NB4 (cell line): ENCODE measurements around the gene CCDC194.

ENCODE experiments used
- DNase-seq: peaks from one replicate; pipeline ENCODE4 v3.0.0; 2010; ENCODE audit warnings: low read depth
- H3K4me3 ChIP-seq: one replicate; pipeline ENCODE4 v1.5.1; 2011; ENCODE audit warnings: mild to moderate bottlenecking, low read depth, low read length, moderate library complexity
- MYC ChIP-seq: IDR thresholded peaks from 2 replicates; pipeline ENCODE4 v1.6.1; 2011; ENCODE audit warnings: low read depth, low read length
- POLR2A ChIP-seq: IDR thresholded peaks from 2 replicates; pipeline ENCODE4 v1.6.1; 2011; ENCODE audit warnings: mild to moderate bottlenecking; ENCODE audit not compliant: insufficient read length; ENCODE audit errors: extremely low read depth
- TF ChIP-seq, protein P1 (sequence below): IDR thresholded peaks from 2 replicates; pipeline ENCODE4 v1.6.1; 2011; ENCODE audit warnings: low read depth, low read length
- TF ChIP-seq, protein P2 (sequence below): IDR thresholded peaks from one replicate; pipeline ENCODE4 v1.5.1; 2012; ENCODE audit warnings: low read depth, low read length

Gene CCDC194

DNA sequence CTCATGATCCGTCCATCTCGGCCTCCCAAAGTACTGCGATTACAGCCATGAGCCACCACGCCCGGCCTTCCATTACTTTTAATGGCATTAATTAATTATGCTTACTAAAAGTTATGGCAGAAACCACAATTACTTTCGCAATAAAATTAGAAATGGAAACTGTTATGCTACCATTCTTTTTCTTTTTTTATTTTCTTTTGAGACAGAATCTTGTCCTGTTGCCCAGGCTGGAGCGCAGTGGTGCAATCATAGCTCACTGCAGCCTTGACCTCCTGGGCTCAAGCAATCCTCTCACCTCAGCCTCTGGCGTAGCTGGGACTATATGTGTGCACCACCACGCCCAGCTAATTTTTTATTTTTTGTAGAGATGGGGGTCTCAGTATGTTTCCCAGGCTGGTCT, 16.0 kb upstream of the CCDC194 start:
- H3K4me3 ChIP-seq, result no peak overlapping the region
- no peak for DNase-seq
- TF ChIP-seq, protein P1, sequence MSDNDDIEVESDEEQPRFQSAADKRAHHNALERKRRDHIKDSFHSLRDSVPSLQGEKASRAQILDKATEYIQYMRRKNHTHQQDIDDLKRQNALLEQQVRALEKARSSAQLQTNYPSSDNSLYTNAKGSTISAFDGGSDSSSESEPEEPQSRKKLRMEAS, result no peak
- TF ChIP-seq, protein P2, sequence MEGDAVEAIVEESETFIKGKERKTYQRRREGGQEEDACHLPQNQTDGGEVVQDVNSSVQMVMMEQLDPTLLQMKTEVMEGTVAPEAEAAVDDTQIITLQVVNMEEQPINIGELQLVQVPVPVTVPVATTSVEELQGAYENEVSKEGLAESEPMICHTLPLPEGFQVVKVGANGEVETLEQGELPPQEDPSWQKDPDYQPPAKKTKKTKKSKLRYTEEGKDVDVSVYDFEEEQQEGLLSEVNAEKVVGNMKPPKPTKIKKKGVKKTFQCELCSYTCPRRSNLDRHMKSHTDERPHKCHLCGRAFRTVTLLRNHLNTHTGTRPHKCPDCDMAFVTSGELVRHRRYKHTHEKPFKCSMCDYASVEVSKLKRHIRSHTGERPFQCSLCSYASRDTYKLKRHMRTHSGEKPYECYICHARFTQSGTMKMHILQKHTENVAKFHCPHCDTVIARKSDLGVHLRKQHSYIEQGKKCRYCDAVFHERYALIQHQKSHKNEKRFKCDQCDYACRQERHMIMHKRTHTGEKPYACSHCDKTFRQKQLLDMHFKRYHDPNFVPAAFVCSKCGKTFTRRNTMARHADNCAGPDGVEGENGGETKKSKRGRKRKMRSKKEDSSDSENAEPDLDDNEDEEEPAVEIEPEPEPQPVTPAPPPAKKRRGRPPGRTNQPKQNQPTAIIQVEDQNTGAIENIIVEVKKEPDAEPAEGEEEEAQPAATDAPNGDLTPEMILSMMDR, result no peak
- TF ChIP-seq MYC, result no peak

DNA sequence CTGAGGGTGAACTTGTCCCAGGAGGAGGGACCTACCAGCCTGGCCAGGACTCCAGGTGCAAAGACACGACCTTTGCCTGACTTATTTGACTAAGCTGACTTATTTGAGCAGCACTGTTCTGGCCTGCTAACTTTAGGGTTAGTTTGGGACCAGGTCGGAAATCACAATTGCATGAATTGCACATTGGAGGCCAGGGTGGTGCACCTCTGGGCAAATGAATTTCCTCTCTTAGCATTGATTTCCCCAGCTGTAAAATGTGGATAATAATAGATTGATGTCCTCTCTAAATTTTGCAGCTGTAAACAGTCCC, 12.8 kb upstream of the CCDC194 start:
- TF ChIP-seq, protein P1, result no peak
- TF ChIP-seq MYC (no peak), POLR2A (no peak)
- TF ChIP-seq, protein P2, result no peak
- no peak for DNase-seq
- peak overlapping the region; percentile 74 for H3K4me3 ChIP-seq

DNA sequence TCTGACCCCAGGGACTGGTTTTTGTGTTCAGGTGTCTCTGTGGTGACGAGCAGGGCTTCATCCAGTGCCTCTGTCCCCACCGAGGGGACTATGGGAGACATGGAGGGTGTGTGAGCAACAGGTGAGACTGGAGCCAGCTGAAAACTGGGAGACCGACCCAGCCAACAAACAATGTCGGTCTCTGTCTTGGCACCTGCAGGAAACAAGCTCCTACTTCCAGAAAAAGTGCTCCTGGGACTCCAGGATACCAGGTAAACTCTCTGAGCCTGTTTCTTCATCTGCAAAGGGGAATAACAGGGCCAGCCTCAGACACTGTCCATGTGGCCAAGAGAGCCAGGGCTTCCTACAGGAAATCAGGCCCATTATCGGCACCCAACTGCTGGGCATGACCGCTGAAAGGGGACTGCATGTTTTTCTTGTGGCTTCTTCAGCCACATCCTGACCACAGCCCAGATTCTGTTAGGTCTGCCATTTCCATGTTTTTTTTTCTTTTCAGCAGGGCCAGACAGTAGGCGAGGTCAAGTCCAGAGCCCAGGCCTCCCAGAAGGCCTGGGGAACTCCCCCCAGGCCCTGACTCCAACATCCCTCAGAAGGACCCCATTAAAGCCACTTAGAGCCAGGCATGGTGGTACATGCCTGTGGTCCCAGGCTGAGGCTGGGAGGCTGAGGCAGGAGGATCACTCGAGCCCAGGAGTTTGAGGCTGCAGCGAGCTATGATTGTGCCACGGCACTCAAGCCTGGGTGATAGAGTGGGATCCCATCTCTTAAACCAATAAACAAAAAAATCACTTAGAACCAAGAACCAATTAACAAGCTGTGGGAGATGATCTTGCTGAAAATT, 12.3 kb upstream of the CCDC194 start:
- DNase-seq, result peak; percentile 89
- no peak for TF ChIP-seq POLR2A
- TF ChIP-seq, protein P1, result peak; percentile 77
- TF ChIP-seq MYC, result peak; percentile 74; the same call in 1 of the 2 replicates
- TF ChIP-seq, protein P2, result no peak
- H3K4me3 ChIP-seq, result peak overlapping the region; percentile 74

DNA sequence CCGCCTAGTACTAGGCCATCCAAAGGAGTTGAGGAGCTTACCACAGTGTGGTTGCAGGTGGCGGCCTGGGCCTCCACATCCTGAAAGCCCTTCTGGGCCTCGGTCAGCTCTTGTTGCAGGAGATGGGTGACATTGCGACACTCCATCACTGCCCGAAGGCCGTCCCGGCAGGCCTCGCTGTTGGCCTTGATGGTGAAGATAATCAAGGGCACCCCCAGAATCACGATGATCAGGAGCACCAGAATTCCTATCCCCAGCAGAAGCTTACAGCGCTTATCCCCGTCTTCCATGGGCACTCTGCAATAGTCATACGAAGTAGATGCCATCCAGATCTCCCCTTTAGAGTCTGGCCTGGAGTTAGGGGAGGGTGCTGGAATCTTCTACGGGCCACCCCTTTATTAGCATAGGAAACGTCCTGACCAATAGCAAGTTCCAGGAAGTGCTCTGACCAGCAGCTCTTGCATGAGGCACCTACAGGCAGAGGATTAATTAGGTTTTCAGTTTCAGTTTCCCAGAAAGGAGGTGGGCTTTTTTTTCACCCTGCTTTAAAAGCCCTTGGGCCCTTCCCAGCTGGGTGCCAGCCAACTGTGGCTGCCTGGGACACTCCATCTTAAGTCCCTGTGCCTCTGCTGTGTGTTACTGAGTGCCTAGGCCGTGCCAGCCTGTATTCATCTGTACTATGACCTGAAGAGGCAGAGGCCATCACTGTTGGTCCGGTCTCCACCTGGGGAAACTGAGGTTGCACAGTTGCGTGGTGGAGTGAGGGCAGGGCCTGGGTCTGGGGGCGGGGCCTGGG, 11.5 kb upstream of the CCDC194 start, which contains the start of gene BST2:
Gene BST2, minus strand, starts transcription at position 381 of the 796 bp plus-strand sequence. Its CDS starts 55 bp downstream, at position 326.
- TF ChIP-seq, protein P2, result no peak
- peak; percentile 72 for TF ChIP-seq POLR2A
- TF ChIP-seq, protein P1, result peak; percentile 16; the same call in 1 of the 2 replicates
- H3K4me3 ChIP-seq, result peak within 1 kb of the TSS; percentile 74
- DNase-seq, result peak; percentile 94

DNA sequence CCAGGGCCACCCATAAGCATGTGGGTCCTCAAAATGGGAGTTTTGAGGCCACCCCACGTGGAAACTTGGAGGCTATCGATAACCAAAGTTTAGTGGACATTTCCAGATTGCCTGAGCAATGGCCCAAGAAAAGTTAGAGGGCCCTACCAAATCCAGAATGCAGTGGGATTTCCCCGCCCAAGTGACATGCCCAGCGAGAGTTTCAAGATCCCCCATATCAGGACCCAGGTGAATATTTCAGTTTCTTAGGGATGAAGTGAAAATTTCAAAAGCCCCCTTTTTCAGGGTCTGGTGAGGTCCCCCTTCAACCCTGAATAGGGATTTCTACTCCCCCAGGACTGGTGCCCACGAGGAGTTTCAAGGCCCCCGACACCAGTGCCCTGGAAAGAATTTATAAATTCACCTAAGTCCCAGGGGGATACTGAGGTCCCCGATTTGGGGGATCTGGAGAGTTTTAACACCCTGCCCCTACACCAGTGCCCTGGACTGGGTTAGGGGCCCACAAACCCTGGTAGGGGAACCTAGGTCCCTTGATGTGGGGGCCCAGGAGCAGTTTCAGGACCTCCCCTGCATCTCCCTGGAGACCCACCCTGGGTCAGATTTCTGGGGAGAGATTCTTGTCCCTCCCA, 10.7 kb upstream of the CCDC194 start:
- DNase-seq, result peak; percentile 27
- peak overlapping the region; percentile 74 for H3K4me3 ChIP-seq
- TF ChIP-seq, protein P1, result no peak
- no peak for TF ChIP-seq POLR2A
- TF ChIP-seq, protein P2, result no peak
- no peak for TF ChIP-seq MYC
